HL-60 (cell line): ENCODE data around the gene NADK.
"Not testable (repeated sequence)": the region's sequence is repeated elsewhere in the genome, so short reads cannot be mapped to it uniquely, and the experiment has no call there.

Source experiments
- POLR2AphosphoS5 ChIP-seq: IDR thresholded peaks from 2 replicates; pipeline ENCODE4 v1.6.1; 2012; ENCODE audit warnings: low read depth
- TF ChIP-seq, protein P1 (sequence below): IDR thresholded peaks from one replicate; pipeline ENCODE4 v1.5.1; 2011; ENCODE audit warnings: low read length, control low read depth, inconsistent platforms; ENCODE audit not compliant: insufficient read depth
- TF ChIP-seq, protein P2 (sequence below): IDR thresholded peaks from 2 replicates; pipeline ENCODE4 v1.6.1; 2012; ENCODE audit warnings: low read depth; ENCODE audit not compliant: insufficient replicate concordance

DNA sequence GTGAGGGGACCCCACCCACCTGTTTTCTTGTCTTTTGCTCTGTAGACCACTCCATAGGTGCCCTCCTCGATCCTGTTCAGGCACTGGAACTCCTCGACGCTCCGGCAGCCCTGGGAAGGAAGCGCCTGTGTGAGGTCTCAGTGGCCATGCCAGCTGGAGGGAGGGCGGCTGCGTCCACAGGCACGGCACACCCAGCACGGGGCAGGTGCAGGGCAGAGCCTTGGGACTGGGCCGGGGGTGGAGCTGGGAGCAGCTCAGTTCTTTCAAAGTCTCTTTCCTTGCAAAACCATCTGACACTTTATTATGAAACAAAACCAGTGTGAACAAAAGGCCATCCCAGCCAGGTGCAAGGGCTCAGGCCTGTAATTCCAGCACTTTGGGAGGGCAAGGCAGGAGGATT lies 72.6 kb downstream of the NADK start:
- TF ChIP-seq, protein P1, sequence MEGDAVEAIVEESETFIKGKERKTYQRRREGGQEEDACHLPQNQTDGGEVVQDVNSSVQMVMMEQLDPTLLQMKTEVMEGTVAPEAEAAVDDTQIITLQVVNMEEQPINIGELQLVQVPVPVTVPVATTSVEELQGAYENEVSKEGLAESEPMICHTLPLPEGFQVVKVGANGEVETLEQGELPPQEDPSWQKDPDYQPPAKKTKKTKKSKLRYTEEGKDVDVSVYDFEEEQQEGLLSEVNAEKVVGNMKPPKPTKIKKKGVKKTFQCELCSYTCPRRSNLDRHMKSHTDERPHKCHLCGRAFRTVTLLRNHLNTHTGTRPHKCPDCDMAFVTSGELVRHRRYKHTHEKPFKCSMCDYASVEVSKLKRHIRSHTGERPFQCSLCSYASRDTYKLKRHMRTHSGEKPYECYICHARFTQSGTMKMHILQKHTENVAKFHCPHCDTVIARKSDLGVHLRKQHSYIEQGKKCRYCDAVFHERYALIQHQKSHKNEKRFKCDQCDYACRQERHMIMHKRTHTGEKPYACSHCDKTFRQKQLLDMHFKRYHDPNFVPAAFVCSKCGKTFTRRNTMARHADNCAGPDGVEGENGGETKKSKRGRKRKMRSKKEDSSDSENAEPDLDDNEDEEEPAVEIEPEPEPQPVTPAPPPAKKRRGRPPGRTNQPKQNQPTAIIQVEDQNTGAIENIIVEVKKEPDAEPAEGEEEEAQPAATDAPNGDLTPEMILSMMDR = not testable (repeated sequence)
- not testable (repeated sequence) for TF ChIP-seq POLR2AphosphoS5
- TF ChIP-seq, protein P2, sequence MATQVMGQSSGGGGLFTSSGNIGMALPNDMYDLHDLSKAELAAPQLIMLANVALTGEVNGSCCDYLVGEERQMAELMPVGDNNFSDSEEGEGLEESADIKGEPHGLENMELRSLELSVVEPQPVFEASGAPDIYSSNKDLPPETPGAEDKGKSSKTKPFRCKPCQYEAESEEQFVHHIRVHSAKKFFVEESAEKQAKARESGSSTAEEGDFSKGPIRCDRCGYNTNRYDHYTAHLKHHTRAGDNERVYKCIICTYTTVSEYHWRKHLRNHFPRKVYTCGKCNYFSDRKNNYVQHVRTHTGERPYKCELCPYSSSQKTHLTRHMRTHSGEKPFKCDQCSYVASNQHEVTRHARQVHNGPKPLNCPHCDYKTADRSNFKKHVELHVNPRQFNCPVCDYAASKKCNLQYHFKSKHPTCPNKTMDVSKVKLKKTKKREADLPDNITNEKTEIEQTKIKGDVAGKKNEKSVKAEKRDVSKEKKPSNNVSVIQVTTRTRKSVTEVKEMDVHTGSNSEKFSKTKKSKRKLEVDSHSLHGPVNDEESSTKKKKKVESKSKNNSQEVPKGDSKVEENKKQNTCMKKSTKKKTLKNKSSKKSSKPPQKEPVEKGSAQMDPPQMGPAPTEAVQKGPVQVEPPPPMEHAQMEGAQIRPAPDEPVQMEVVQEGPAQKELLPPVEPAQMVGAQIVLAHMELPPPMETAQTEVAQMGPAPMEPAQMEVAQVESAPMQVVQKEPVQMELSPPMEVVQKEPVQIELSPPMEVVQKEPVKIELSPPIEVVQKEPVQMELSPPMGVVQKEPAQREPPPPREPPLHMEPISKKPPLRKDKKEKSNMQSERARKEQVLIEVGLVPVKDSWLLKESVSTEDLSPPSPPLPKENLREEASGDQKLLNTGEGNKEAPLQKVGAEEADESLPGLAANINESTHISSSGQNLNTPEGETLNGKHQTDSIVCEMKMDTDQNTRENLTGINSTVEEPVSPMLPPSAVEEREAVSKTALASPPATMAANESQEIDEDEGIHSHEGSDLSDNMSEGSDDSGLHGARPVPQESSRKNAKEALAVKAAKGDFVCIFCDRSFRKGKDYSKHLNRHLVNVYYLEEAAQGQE = not testable (repeated sequence)
